Lung (tissue), 12 donors: ENCODE measurements around the gene AGGF1. TPM values are rescaled to one million over a fixed set of nuclear protein-coding genes. Genes with fewer than 3 reads are reported as not detected.
"Not testable (repeated sequence)": the region's sequence is repeated elsewhere in the genome, so short reads cannot be mapped to it uniquely, and the experiment has no call there.

Experiments used
- ATAC-seq: fragments of 200-7000 bp; cut with Tn5 transposase; one replicate; pipeline ENCODE4 v1.9.1; 2020; ENCODE audit warnings: moderate number of reproducible peaks; ENCODE audit not compliant: insufficient read depth, low FRiP score
- DNase-seq, 3 donors: peaks; one replicate each; pipeline ENCODE4 v3.0.0-alpha.2; 2013 to 2017
- H3K27ac ChIP-seq, 2 donors: one replicate each; pipeline ENCODE4 v1.5.1; 2013; ENCODE audit warnings: mild to moderate bottlenecking in 2 of 2, moderate library complexity in 2 of 2, control low read depth in 1 of 2, inconsistent platforms in 1 of 2, low read depth in 1 of 2, low read length in 1 of 2
- H3K27me3 ChIP-seq, 3 donors: one replicate each; pipeline ENCODE4 v1.5.1; 2013; ENCODE audit warnings: low read length in 2 of 3; ENCODE audit not compliant: control insufficient read depth in 3 of 3, insufficient read depth in 3 of 3
- H3K36me3 ChIP-seq, 4 donors: one replicate each; pipeline ENCODE4 v1.5.1; 2013; ENCODE audit warnings: low read length in 4 of 4, mild to moderate bottlenecking in 1 of 4, moderate library complexity in 1 of 4; ENCODE audit not compliant: control insufficient read depth in 4 of 4, insufficient read depth in 4 of 4
- H3K4me1 ChIP-seq, 5 donors: one replicate each; pipeline ENCODE4 v1.5.1; 2013; ENCODE audit warnings: low read length in 5 of 5, mild to moderate bottlenecking in 2 of 5, moderate library complexity in 1 of 5; ENCODE audit not compliant: control insufficient read depth in 5 of 5, insufficient read depth in 5 of 5
- H3K4me3 ChIP-seq: one replicate; pipeline ENCODE4 v1.5.1; 2013; ENCODE audit warnings: mild to moderate bottlenecking, control low read depth, moderate library complexity
- H3K9ac ChIP-seq, 2 donors: one replicate each; pipeline ENCODE4 v1.5.1; 2013; ENCODE audit warnings: low read length in 2 of 2, control low read depth in 1 of 2; ENCODE audit not compliant: insufficient read depth in 1 of 2
- H3K9me3 ChIP-seq, 4 donors: one replicate each; pipeline ENCODE4 v1.5.1; 2013; ENCODE audit warnings: low read length in 3 of 4, mild to moderate bottlenecking in 1 of 4, moderate library complexity in 1 of 4; ENCODE audit not compliant: control insufficient read depth in 4 of 4, insufficient read depth in 3 of 4
- CTCF ChIP-seq: IDR thresholded peaks from 2 replicates; pipeline ENCODE4 v1.5.1; 2012; ENCODE audit warnings: mild to moderate bottlenecking; ENCODE audit errors: control extremely low read depth, extremely low read depth
- WGBS, 2 donors: extraction: QIAGEN DNeasy Blood & Tissue Kit; methylation state at CpG; one replicate each; pipeline ENCODE4 v1.1.7; 2013; 5-methylcytosine and 5-hydroxymethylcytosine counted together
- polyA plus RNA-seq, 2 donors: library from polyadenylated mRNA; stranded (reverse); fragments of 200-250 nt; gene quantifications; one replicate each; pipeline ENCODE4 v1.2.1, GENCODE V29; 2013
- total RNA-seq, 2 donors: library from RNA; depleted of rRNA in 1 of 2; stranded (reverse); fragments of >200 nt in 1 of 2; gene quantifications; one replicate each; pipeline ENCODE4 v1.2.1, GENCODE V29; 2014 to 2021
- donor health status: control.
- donor health status: control.
- donor health status: Bipolar disorder and iron deficiency.
- donor health status: healthy.
- donor health status: DM: yes; HTN: yes; CAD: no.

Gene AGGF1
- total and polyA plus RNA-seq, 4 donors: 7.7 to 29.9 (median 16.5) TPM

DNA sequence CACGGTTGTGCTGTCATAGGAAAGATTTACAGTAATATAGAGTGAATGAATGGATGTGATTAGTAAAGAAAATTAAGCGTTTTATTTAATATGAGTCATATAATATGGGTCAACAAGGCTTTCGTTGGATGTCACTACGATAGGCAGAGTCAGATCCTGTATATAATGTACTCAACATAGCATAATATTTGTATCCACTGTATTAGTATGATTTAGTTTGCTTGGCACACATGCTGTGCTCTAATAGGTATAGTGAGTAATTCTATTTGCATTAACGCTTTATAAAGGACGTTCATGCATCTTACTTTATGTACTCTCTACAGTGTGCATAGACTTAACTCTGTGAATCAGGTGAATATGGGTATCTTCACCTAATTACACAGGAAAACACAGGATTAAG lies 35.9 kb upstream of the AGGF1 start:
- Histone ChIP-seq H3K4me3 (no peak overlapping the region), H3K4me1 (no peaks in the 10 kb centered on the region), H3K36me3 (no peaks in the 10 kb centered on the region), H3K9ac (no peak overlapping the region), H3K27me3 (no peaks in the 10 kb centered on the region), H3K27ac (no peak overlapping the region), H3K9me3 (no peaks in the 10 kb centered on the region)
- no peak for ATAC-seq
- no peak for DNase-seq
- TF ChIP-seq CTCF: no peak
- 78 to 85% methylated on average over 6 of the region's 6 CpGs for WGBS, 2 donors

DNA sequence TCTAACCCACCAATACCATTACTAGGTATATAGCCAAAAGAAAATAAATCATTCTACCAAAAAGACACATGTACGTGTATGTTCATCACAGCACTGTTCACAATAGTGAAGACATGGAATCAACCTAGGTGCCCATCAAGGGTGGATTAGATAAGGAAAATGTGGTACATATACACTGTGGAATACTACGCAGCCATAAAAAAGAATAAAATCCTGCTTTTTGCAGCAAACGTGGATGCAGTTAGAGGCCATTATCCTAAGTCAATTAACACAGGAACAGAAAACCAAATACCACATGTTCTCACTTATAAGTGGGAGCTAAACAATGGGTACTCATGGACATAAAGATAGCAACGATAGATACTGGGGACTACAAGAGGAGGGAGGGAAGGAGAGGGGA lies 32.0 kb upstream of the AGGF1 start:
- not testable (repeated sequence) for H3K36me3 ChIP-seq, H3K9me3 ChIP-seq, H3K4me3 ChIP-seq, H3K9ac ChIP-seq, H3K4me1 ChIP-seq, DNase-seq, ATAC-seq, H3K27me3 ChIP-seq, H3K27ac ChIP-seq
- 92 to 95% methylated on average over 4 of the region's 4 CpGs for WGBS, 2 donors

- no peak overlapping the region for H3K4me3 ChIP-seq
- TF ChIP-seq CTCF: no peak
- no peaks in the 10 kb centered on the region for H3K9me3 ChIP-seq
- no peaks in the 10 kb centered on the region for H3K36me3 ChIP-seq
- H3K4me1 ChIP-seq: no peaks in the 10 kb centered on the region
- peaks cover 0 to 3% (median 0%) of the 10 kb centered on the region in 3 donors for H3K27me3 ChIP-seq
- DNase-seq (no peak), ATAC-seq (no peak)
- no peak overlapping the region for H3K27ac ChIP-seq
- no peak overlapping the region for H3K9ac ChIP-seq
- WGBS, 2 donors: 33 to 61% methylated on average over 2 of the region's 2 CpGs
Observed at GRCh38 chr5:76999451-76999850, 30.8 kb upstream of the AGGF1 start.

- H3K36me3 ChIP-seq: no peaks in the 10 kb centered on the region
- no peaks in the 10 kb centered on the region for H3K4me1 ChIP-seq
- H3K27ac ChIP-seq: no peak overlapping the region
- no peak for TF ChIP-seq CTCF
- no peaks in the 10 kb centered on the region for H3K9me3 ChIP-seq
- 38 to 62% methylated on average over 1 of the region's 1 CpG for WGBS, 2 donors
- peaks cover 0 to 3% (median 0%) of the 10 kb centered on the region in 3 donors for H3K27me3 ChIP-seq
- DNase-seq (no peak), ATAC-seq (no peak)
- no peak overlapping the region for H3K9ac ChIP-seq
- no peak overlapping the region for H3K4me3 ChIP-seq
Observed at GRCh38 chr5:77003246-77003645, 27.0 kb upstream of the AGGF1 start.
